Esophagus (tissue), 2 donors: ENCODE measurements around the gene CHAD. TPM values are rescaled to one million over a fixed set of nuclear protein-coding genes. Genes with fewer than 3 reads are reported as not detected.
A peak's percentile ranks its signal among the peaks of the same experiment; 100 is the strongest.

ENCODE experiments used
- H3K27ac ChIP-seq, 2 donors: one replicate each; pipeline ENCODE4 v1.5.1; 2013; ENCODE audit warnings: low read depth in 2 of 2, mild to moderate bottlenecking in 2 of 2, inconsistent platforms in 1 of 2, low read length in 1 of 2, moderate library complexity in 1 of 2
- H3K27me3 ChIP-seq, 2 donors: one replicate each; pipeline ENCODE4 v1.6.1; 2013; ENCODE audit warnings: low read length in 2 of 2, control low read depth in 1 of 2, mild to moderate bottlenecking in 1 of 2; ENCODE audit not compliant: insufficient read depth in 2 of 2, control insufficient read depth in 1 of 2
- H3K36me3 ChIP-seq, 2 donors: one replicate each; pipeline ENCODE4 v1.6.1; 2013; ENCODE audit warnings: low read length in 1 of 2; ENCODE audit not compliant: control insufficient read depth in 2 of 2, insufficient read depth in 2 of 2
- H3K4me1 ChIP-seq, 2 donors: one replicate each; pipeline ENCODE4 v1.6.1; 2013; ENCODE audit warnings: low read length in 1 of 2; ENCODE audit not compliant: control insufficient read depth in 2 of 2, insufficient read depth in 2 of 2
- H3K4me3 ChIP-seq, 2 donors: one replicate each; pipeline ENCODE4 v1.5.1; 2013; ENCODE audit warnings: low read length in 2 of 2, mild to moderate bottlenecking in 2 of 2, low read depth in 1 of 2, moderate library complexity in 1 of 2
- H3K9me3 ChIP-seq, 2 donors: one replicate each; pipeline ENCODE4 v1.6.1; 2013; ENCODE audit warnings: mild to moderate bottlenecking in 2 of 2, low read depth in 1 of 2, low read length in 1 of 2, moderate library complexity in 1 of 2; ENCODE audit not compliant: control insufficient read depth in 2 of 2, insufficient read depth in 1 of 2
- WGBS, 2 donors: extraction: QIAGEN DNeasy Blood & Tissue Kit; methylation state at CpG; one replicate each; pipeline ENCODE4 v1.1.7; 2013; 5-methylcytosine and 5-hydroxymethylcytosine counted together
- polyA plus RNA-seq, 2 donors: library from polyadenylated mRNA; stranded (reverse); fragments of 200-250 nt; gene quantifications; one replicate each; pipeline ENCODE4 v1.2.3, GENCODE V29; 2013
- donor health status: healthy with polysubstance abuse.
- donor health status: Bipolar disorder and iron deficiency.

The CHAD gene
- polyA plus RNA-seq, 2 donors, result 0.13 to 0.18 TPM

DNA sequence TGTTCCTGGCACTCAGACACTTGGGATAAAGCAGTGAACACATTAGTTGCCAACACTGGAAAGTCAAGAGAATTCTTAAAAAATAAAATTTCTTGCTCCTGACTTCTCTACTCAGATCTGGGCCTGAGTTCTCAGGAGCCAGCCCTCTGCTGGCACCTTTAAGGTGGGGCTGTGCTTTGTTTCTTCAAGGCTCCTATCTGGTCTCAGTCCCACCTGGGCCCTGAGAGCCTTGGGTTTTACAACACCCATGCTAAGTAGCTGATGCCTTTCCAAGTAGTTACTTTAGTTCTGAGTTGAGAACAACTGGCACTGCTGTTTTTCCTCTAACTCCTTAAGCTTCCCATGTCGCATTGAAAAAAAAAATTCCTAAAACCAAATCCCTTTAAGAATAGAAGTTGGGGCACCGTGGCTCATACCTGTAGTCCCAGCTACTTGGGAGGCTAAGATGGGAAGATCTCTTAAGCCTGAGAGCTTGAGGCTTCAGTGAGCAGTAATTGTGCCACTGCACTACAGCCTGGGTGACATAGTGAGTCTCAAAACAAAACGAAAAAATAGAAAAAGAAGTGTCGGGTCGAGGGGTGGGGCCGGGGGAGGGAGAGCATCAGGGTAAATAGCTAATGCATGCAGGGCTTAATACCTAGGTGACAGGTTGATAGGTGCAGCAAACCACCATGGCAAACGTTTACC is 16.6 kb downstream of the CHAD start:
- Histone ChIP-seq H3K36me3 (no peaks in the 10 kb centered on the region), H3K9me3 (no peaks in the 10 kb centered on the region), H3K4me3 (no peak overlapping the region), H3K27ac (no peak overlapping the region), H3K27me3 (no peaks in the 10 kb centered on the region), H3K4me1 (peaks cover 0 to 5% of the 10 kb centered on the region in 2 donors)
- 54 to 59% methylated on average over 7 of the region's 7 CpGs for WGBS, 2 donors

DNA sequence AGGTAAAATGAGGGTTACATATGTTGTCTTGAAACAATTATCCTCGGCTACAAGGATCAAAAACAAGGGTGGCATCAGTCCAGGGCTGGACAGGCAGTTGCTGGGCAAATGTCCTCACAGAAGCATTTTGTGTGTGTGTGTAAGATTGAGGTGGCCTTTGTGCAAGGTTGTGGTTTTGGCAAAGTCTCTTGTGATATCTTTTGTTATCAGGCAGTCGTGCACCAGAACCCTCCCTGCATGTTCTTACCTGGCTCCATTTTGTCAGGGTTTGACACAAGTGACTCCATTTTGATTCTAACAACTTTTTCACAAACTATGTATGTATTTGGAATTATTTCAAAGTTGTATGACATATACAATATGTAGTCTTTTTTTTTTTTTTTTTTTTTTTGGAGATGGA is 20.0 kb downstream of the CHAD start:
- H3K36me3 ChIP-seq, result no peaks in the 10 kb centered on the region
- H3K4me1 ChIP-seq, result no peaks in the 10 kb centered on the region
- H3K4me3 ChIP-seq, result no peak overlapping the region
- 71 to 76% methylated on average over 2 of the region's 2 CpGs for WGBS, 2 donors
- no peak overlapping the region for H3K27ac ChIP-seq
- no peaks in the 10 kb centered on the region for H3K27me3 ChIP-seq
- H3K9me3 ChIP-seq, result no peaks in the 10 kb centered on the region

DNA sequence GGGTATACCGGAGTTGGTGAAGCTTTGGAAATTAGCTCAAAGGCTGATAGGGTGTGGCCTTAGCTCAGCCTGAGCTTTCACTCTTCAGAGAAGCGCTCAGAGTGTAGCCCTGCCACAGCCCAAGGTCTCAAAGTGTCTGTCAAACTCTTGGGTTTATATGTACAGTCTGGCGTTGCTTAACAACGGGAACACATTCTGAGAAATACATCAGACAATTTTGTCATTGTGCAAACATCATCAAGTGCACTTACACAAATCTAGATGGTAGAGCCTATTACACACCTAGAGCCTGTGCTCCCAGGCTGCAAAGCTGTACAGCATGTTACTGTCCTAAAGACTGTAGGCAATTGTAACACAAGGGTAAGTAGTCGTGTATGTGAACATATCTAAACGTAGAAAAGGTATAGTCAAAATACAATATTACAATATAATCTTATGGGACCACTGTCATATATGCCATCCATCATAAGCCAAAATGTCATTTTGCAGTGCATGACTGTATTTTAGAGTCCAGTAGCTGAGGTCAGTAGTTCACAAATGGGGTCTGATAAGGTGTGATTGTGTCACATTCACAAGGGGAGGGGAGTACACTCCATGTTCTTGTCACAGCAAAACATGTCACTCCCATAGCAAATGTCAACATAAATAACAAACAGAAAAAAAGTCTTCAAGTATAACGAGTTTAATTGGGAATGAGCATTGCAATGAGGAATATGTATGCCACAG is 20.6 kb downstream of the CHAD start:
- WGBS, 2 donors, result 67 to 74% methylated on average over 7 of the region's 7 CpGs
- no peaks in the 10 kb centered on the region for H3K4me1 ChIP-seq
- no peak overlapping the region for H3K27ac ChIP-seq

DNA sequence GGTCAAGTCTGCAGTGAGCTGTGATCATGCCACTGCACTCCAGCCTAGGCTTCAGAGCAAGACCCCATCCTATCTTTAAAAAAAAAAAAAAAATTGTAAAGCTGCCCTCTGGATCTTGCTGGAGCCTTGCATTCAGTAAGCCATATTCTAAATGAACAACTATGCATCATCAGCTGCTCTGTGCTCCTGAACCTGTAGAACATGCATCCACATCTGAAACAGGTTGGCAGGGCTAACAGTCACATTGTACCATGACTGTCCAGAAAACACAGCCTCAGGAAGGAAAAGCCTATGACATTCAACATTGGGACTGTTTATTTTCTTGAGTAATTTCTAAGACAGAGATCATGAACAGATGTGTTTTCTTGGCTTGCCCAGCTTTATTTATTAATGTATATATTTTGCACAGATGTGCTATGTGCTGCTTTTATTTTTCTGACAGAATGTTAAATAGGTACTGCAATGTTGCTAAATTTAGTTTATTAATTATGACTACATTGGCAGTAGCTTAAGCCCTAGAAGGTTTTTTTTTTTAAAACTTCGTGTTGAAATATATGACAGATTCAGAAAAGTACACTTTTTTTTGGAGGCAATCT is 22.9 kb downstream of the CHAD start:
- 24 to 35% methylated on average over 1 of the region's 1 CpG for WGBS, 2 donors
- H3K36me3 ChIP-seq, result no peaks in the 10 kb centered on the region
- no peaks in the 10 kb centered on the region for H3K9me3 ChIP-seq
- H3K4me1 ChIP-seq, result no peaks in the 10 kb centered on the region
- H3K4me3 ChIP-seq, result no peak overlapping the region
- H3K27ac ChIP-seq, result no peak overlapping the region
- no peaks in the 10 kb centered on the region for H3K27me3 ChIP-seq

More for the DNA sequence above, 20.6 kb downstream of the CHAD start:
- Histone ChIP-seq H3K9me3 (no peaks in the 10 kb centered on the region), H3K36me3 (no peaks in the 10 kb centered on the region), H3K4me3 (no peak overlapping the region), H3K27me3 (no peaks in the 10 kb centered on the region)

DNA sequence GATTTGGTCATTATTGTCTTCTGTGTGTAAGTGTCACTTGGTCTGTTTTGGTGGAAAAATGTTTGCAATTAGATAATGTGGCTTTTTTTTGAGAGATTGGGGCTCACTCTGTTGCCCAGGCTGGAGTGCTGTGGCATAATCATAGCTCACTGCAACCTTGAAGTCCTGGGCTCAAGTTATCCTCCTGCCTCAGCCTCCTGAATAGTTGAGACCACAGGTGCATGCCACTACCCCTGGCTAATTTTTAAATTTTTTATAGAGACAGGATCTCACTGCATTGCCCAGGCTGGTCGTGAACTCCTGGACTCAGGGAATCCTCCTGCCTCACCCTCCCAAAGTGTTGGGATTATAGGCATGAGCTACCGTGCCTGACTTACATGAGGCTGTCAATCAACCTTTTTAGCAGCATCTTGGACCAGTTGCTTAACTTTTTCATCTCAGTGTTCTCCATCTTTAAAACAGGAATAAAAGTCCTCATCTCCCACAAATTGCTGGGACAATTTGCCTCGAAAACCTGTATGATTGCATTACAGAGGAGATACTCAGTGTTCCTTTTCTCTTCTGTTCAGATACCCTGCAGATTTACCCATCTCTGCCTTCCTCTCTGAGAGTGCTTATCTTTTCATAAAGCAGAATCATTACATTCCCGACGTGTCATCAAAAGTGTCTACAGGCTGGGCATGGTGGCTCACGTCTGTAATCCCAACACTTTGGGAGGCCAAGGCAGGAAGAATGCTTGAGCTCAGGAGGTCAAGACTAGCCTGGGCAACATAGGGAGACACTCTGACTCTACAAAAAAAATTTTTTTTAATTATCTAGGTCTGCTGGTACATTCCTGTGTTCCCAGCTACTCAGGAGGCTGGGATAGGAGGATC is 23.6 kb downstream of the CHAD start:
- Histone ChIP-seq H3K4me3 (no peak overlapping the region), H3K4me1 (peaks cover 3 to 6% of the 10 kb centered on the region in 2 donors), H3K9me3 (no peaks in the 10 kb centered on the region), H3K36me3 (no peaks in the 10 kb centered on the region), H3K27me3 (no peaks in the 10 kb centered on the region), H3K27ac (no peak overlapping the region)
- WGBS, 2 donors, result 89 to 92% methylated on average over 6 of the region's 6 CpGs

DNA sequence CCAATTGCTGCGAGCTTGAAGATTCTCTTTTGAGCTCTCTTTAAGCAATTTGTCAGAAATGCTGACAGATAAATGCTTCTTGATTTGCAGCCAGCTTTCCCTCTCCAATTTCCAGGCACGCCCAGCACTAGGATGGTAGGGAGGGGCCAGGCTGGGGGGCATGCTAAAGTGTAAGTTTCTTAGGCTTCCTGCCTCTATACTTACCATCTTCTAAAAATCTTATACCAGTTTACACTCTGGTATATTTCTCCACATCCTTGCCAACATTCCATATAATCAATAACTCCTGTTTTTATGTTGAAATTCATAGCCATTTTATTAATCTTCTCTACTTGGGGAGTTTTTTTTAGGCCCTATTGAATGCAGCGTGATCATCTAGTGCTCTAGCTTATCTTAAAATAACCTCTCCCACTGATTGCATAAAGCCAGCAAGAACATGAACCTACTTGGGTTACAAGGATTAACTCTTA is 25.1 kb downstream of the CHAD start:
- Histone ChIP-seq H3K4me1 (peaks cover 3 to 8% of the 10 kb centered on the region in 2 donors), H3K27ac (peak overlapping the region in 1 of 2 donors; percentile 39), H3K9me3 (no peaks in the 10 kb centered on the region), H3K4me3 (no peak overlapping the region), H3K36me3 (no peaks in the 10 kb centered on the region), H3K27me3 (no peaks in the 10 kb centered on the region)
- 26 to 27% methylated on average over 3 of the region's 3 CpGs for WGBS, 2 donors

DNA sequence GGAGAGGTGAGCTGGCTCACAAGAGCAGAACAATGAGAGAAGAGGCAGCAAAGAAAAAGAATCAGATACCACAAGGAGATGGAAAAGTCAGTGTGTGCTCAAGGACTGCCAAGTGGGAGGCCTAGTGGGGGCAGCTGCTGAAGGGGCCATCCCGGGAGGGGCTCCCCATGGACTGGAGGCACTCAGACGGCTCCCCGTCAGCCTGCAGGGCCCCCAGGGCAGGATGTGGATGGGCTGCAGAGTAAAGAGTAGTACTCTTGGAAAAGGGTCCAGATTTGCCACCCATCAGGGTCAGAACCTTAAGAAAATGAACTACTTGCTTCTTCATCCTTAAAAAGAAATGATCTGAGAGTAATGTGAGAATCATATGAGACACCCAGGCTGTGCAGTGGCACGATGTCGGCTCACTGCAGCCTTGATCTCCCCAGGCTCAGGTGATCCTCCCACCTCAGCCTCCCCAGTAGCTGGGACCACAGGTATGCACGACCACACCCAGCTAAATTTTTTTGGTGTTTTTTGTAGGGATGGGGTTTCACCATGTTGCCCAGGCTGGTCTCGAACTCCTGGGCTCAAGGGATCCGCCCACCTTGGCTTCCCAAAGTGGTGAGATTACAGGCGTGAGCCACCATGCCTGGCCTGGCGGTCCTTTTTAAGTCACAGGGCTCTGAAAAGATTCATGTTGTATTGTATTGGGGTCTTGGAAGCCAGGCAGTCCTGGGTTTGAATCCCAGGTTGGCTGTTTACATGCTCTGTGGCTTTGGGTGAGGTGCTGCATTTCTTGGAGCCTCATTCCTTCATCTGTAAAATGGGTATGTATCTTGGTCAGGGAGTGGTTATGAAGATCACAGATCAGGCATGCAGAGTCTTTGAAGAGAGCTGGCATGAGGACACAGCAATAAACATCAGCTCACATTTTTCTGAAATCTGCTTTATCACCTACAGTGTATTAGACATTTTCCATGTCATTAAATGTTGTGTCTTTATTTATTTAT is 27.5 kb downstream of the CHAD start:
- Histone ChIP-seq H3K9me3 (no peaks in the 10 kb centered on the region), H3K27ac (no peak overlapping the region), H3K36me3 (no peaks in the 10 kb centered on the region), H3K4me1 (peaks cover 3 to 8% of the 10 kb centered on the region in 2 donors), H3K27me3 (no peaks in the 10 kb centered on the region), H3K4me3 (no peak overlapping the region)
- 76 to 80% methylated on average over 10 of the region's 10 CpGs for WGBS, 2 donors

DNA sequence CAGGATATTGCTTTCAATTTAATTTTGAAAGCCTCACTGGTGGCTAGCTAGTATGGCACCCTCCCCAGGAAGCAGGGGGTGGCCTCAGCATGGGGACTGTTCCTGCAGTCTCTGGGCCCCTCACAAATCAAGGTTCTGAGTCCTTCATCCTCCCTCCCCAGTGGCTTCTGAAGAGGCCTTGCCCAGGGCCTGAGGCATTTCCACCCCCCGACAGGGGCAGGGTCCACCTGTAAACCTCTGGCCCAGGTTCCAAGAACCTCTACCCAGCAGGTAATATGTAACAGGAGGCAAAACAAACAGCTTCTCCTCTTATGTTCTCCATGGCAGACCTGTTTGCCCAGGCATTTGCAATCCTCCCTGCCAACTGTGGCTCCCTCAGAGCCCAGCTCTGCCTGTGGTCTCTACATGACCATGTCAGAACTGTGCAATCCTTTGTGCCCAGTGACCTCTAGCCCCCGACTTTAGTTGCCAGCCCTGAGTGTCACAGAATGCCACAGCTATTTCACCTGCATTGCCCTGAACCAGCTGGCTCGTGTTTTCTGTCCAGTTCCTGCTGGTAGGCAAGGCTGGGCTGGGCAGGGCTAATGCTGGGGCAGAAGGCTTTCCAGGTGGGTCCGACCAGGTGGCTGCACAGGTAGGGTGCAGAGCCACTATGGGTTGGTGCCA is 28.4 kb downstream of the CHAD start:
- H3K27me3 ChIP-seq, result no peaks in the 10 kb centered on the region
- no peaks in the 10 kb centered on the region for H3K9me3 ChIP-seq
- no peak overlapping the region for H3K27ac ChIP-seq
- 50 to 54% methylated on average over 4 of the region's 4 CpGs for WGBS, 2 donors
- H3K4me1 ChIP-seq, result peaks cover 3 to 8% of the 10 kb centered on the region in 2 donors
- no peak overlapping the region for H3K4me3 ChIP-seq
- H3K36me3 ChIP-seq, result no peaks in the 10 kb centered on the region
